ENCODE measurements around the gene DUSP22.

GRCh38 chr6:341914-342831 lies 49.9 kb downstream of the DUSP22 start:
- no peak for TF ChIP-seq CTCF (IDR thresholded peaks at IDR 0.05; ENCODE audit: low read depth, low read length)
- no peak for TF ChIP-seq EZH2phosphoT487 (IDR thresholded peaks at IDR 0.05; ENCODE audit: low read depth)
